GDM1 (cell line): ENCODE results near the gene RLN3.
"Not testable (repeated sequence)": the region's sequence is repeated elsewhere in the genome, so short reads cannot be mapped to it uniquely, and the experiment has no call there.

Experiments
- DNase-seq: peaks from one replicate; lab custom pipeline; 2025; lab: John Stamatoyannopoulos, UW

The RLN3 gene

DNA sequence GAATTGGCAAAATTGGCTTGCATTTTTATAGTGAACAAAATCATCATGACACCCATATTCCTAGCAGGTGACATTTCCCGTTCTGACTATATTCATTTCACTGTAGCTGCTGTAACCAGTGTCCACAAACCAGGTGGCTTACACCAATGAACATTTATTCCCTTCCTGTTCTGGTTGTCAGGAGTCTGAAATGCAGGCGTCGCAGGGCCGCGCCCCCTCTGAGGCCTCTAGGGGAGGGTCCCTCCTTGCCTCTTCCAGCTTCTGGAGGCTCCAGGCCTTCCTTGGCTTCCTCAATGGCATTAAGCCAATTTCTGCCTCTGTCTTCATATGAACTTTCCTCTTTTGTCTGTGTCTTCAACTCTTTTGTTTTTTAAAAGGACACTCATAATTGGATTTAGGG, 6.5 kb upstream of the RLN3 start:
- peak; percentile 17 for DNase-seq

DNA sequence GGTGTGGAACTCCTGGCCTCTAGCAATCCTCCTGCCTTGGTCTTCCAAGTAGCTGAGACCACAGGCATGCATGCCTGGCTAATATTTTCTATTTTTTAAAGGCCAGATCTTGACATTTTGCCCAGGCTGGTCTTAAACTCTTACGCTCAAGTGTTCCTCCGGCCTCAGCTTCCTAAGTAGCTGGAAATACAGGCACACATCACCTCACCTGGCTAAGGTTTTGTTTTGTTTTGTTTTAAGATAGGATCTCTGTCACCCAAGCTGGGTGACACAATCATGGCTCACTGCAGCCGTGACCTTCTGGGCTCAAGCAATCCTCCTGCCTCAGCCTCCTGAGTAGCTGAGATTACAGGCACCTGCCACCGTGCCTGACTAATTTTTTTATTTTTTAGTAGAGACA, 5.5 kb upstream of the RLN3 start:
- DNase-seq: no peak

DNA sequence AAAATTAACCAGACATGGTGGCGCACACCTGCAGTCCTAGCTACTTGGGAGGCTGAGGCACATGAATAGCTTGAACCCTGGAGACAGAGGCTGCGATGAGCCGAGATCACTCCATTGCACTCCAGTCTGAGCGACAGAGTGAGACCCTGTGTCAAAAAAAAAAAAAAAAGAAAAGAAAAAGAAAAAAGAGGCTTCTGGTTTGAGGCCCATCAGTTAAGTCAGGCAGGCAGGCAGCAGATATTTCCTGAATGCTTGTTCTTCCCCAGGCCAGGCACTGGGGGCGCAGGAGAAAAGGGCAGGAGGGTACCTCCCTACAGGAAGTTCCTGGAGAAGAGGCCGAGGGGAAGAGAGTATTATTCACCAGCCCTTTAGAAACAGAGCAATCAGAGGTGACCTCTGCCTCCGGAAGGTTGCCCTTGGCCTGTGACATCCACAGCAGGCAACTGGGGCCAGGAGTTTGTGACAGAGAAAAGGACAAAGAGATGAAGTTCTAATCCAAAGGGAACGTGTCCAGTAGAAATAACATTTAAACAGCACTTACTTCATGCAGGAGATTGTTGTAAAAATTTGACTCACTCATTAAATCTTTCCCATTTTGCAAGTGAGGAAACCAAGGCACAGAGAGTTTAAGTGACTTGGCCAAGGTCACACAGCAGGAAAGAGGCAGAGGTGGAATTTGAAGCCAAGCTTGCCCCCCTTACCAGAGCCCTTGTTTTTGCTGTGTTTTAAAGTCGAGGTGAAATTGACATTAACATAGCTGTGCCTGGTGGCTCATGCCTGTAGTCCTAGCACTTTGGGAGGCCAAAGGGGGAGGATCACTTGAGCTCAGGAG, 4.3 kb upstream of the RLN3 start:
- DNase-seq: peak; percentile 68

DNA sequence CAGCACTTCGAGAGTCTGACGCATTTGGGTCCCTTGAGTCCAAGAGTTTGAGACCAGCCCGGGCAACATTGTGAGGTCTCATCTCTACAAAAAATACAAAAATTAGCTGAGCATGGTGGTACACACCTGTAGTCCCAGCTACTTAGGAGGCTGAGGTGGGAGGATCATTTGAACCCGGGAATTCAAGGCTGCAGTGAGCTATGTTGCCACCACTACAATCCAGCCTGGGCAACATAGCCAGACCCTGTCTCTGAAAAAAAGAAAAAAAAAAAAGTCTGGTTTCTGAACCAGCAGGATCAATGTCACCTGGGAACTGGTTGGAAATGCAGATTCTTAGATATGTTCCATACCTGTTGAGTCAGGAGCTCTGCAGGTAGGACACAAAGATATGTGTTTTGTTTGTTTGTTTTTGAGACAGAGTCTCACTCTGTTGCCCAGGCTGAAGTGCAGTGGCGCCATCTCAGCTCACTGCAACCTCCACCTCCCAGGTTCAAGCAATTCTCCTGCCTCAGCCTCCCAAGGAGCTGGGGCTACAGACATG, 1.2 kb upstream of the RLN3 start:
- DNase-seq: not testable (repeated sequence)

DNA sequence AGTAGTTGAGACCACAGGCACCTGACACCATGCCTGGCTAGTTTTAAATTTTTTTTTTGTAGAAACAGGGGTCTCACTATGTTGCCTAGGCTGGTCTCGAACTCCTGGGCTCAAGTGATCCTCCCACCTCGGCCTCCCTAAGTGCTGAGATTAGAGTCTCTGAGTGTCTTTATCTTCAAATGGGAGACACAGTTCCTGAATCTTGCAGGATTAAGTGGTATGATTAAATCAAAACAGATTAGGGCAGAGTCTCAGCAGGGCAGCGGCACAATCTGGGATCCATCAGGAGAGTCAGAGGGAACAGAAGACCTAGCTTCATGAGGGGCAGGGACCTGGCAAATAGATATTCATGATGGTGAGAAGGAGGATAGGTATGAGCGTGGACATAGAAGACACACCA, 953 bp downstream of the RLN3 start:
- no peak for DNase-seq

DNA sequence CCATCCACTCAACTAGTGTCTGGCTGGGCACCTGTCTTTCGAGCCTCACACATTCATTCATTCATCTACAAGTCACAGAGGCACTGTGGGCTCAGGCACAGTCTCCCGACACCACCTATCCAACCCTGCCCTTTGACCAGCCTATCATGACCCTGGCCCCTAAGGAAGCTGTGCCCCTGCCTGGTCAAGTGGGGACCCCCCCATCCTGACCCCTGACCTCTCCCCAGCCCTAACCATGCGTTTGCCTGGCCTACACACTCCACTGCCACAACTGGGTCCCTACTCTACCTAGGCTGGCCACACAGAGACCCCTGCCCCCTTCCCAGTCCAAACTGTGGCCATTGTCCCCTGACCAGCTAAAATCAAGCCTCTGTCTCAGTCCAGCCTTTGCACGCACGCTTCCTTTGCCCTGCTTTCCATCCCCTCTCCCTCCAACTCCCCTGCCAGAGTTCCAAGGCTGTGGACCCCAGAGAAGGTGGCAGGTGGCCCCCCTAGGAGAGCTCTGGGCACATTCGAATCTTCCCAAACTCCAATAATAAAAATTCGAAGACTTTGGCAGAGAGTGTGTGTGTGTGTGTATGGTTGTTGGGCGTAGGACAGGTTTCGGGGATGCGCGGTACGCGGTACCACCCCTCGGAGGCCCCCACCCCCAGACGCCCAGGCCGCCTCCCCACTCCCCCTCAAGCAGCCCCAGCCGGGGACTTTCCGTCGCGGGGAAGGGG, 3.2 kb downstream of the RLN3 start:
- no peak for DNase-seq

DNA sequence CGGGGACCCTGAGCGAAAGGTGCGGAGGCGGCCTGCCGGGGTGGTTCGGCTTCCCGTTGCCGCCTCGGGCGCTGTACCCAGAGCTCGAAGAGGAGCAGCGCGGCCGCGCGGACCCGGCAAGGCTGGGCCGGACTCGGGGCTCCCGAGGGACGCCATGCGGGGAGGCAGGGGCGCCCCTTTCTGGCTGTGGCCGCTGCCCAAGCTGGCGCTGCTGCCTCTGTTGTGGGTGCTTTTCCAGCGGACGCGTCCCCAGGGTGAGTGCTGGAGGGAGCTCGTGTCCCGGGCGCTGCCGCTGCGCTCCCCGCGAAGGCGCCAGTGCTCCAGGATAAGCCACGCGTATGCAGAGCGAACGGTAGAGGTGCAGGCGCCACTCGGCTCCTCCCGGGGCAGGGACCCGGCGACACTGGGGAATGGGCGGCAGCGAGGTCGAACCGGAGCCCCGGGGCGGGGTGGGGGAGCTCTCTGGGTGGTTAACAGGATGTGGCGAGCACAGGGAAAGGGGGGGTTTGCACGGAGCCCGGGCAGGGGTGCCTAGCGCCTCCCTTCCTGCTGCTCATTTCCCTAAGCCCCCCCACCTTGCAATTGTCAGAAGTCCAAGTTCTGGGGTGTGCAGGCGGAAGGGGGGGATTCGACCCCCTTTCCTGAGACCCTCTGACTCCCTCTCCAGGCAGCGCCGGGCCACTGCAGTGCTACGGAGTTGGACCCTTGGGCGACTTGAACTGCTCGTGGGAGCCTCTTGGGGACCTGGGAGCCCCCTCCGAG, 4.0 kb downstream of the RLN3 start, which contains the start of gene IL27RA:
Gene IL27RA (plus strand): TSS at position 44 of the 762 bp plus-strand sequence. CDS start 111 bp downstream, at position 155.
- peak; percentile 81 for DNase-seq

DNA sequence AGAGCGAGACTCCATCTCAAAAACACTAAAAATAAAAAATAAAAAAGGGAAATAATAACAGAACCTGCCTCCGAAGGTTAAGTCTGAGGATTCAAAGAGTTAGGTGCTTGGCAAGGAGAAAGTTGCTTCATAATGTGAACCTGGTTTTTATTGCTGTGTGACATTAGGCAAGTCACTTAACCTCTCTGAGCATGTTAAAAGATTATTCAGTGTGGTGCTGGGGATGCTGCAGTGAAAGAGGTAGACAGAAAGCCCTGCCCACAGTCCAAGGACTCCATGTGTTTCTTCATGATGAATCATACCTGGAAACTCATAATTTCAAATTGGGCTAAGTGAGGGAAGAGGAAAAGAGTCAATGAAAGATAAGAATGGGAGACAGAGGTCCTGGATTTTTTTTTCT, 6.0 kb downstream of the RLN3 start:
- no peak for DNase-seq

DNA sequence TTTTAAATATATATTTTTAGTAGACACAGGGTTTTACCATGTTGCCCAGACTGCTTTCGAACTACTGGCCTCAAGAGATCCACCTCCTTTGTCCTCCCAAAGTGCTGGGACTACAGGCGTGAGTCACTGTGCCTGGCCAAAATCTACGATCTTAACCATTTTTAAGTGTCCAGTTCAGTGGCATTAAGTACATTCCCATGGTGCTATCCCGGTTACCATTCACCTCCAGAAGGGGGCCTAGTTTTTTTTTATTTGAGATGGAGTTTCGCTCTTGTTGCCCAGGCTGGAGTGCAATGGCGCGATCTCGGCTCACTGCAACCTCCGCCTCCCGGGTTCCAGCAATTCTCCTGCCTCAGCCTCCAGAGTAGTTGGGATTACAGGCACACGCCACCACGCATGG, 7.2 kb downstream of the RLN3 start:
- DNase-seq: not testable (repeated sequence)

DNA sequence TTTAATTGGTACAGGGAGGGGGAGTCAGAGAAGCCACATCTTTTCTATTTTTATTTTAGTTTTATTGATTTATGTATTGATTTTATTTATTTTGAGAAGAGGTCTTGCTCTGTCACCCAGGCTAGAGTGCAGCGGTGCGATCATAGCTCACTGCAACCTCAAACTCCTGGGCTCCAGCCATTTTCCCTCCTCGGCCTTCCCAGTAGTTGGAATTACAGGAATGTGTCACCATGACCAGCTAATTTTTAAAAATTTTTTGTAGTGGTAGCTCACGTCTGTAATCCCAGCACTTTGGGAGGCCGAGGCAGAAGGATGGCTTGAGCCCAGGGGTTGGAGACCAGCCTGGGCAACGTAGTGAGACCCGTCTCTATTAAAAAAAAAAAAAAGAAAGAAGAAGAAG, 7.8 kb downstream of the RLN3 start:
- no peak for DNase-seq

DNA sequence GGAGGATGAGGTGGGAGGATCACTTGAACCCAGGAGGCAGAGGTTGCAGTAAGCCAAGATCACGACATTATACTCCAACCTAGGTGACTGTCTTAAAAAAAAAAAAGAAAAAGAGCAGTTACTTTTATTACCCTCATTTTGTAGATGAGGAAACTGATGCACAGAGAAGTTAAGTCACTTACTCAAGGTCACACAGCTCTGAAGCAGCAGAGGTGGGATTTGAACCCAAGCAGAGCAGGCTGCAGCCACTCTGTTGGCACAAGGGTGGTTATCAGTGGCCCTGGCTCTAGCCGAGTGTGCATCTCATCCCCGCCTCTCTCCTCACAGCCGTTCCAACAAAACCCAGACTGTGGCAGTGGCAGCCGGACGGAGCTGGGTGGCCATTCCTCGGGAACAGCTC, 11.2 kb downstream of the RLN3 start:
- DNase-seq: no peak

DNA sequence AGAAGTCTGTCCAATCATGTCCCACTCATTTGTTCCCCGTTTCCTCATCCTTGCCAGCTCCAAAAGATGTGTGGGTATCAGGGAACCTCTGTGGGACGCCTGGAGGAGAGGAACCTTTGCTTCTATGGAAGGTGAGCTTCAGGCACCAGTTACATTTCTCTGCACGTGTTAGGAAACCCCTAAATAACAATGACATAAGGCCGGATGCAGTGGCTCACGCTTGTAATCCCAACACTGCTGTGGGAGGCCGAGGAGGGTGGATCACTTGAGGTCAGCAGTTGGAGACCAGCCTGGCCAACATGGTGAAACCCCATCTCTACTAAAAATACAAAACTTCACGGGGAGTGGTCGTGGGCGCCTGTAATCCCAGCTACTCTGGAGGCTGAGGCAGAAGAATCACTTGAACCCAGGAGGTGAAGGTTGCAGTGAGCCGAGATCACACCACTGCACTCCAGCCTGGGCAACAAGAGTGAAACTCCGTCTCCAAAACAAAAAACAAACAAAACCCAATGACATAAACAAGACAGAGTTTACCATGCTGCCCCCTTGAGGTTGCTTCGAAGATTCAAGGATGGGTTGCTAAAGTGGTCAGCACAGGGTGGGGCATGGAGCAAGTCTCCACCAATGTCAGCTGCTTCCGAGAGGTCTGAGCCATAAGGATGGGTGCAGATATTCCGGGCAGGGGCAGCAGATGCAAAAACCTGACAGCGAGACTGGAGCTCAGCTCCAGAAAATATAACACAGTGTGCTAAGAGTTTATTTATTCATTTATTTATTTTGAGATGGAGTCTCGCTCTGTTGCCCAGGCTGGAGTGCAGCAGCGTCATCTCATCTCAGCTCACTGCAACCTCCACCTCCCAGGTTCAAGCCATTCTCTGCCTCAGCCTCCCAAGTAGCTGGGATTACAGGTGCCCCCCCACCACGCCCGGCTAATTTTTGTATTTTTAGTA, 15.0 kb downstream of the RLN3 start:
- not testable (repeated sequence) for DNase-seq

DNA sequence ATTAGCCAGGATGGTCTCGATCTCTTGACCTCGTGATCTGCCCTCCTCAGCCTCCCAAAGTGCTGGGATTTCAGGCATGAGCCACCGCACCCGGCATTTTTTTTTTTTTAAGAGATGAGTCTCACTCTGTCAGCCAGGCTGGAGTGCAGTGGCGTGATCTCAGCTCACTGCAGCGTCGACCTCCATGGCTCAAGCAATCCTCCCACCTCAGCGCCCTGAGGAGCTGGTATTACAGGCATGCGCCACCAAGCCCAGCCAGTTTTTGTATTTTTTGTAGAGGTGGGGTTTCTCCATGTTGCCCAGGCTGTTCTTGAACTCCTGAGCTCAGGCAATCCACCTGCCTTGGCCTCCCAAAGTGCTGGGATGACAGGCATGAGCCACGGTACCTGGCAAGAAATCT, 19.9 kb downstream of the RLN3 start:
- not testable (repeated sequence) for DNase-seq

DNA sequence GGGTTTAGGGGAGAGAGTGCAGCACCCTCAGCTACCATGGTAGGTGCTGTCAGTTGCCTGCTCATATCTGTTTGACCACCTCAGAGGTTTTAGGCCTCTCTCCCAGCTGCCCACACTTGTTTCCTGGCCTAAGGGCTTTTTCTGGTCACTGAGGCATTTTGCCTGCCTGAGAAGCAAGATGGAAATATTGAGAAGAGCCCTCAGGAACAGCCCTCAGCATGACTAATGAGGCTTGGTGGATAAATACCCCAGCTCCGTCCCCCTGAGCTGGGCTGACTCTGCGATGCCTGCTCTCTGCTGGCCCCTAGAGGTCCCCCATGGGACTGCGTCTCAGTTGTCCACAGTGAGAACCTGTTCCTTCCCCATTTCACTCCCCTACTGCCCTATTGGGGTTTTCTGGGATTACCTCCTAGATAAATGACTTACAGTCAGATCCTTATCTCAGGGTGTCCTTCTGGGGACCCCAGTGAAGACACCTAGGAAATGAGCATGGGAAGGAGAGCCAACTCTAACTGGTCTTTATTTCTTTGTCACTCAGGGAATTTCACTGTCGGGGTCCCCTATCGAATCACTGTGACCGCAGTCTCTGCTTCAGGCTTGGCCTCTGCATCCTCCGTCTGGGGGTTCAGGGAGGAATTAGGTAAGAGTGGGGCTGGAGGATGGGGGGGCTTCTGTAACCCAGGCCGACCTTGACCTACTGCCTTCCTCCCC, 20.6 kb downstream of the RLN3 start:
- DNase-seq: peak; percentile 22

DNA sequence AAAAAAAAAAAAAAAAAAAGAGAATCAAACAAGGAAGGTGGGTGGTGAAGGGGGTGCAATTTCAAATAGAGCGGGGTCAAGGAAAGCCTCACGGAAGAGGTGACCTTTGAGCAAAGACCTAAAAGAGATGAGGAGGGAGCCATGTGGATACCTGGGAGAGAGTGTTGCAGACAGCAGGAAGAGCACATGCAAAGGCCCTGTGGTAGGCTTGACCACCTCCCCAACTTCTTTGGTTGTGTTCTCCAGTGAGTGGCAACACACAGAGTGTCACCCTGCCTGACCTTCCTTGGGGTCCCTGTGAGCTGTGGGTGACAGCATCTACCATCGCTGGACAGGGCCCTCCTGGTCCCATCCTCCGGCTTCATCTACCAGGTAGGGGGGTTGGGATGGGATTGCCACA, 22.6 kb downstream of the RLN3 start:
- DNase-seq: no peak

DNA sequence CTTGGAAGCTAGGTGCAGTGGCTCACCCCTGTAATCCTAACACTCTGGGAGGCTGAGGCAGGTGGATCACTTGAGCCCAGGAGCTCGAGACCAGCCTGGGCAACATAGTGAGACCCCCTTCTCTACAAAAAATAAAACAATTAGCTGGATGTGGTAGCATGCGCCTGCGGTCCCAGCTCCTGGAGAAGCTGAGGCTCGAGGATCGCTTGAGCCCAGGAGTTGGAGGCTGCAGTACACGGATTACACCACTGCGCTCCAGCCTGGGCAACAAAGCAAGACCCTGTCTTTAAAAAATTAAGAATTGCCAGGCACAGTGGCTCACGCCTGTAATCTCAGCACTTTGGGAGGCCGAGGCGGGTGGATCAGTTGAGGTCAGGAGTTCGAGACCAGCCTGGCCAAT, 23.0 kb downstream of the RLN3 start:
- DNase-seq: not testable (repeated sequence)

DNA sequence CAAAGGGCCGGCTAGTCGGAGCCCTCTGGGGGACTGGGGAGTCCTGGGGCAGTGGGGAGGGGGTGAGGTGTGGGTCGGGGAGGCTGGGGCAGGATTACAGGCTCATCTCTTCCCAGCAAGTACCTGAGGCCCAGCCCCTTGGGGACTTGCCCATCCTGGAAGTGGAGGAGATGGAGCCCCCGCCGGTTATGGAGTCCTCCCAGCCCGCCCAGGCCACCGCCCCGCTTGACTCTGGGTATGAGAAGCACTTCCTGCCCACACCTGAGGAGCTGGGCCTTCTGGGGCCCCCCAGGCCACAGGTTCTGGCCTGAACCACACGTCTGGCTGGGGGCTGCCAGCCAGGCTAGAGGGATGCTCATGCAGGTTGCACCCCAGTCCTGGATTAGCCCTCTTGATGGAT, 24.0 kb downstream of the RLN3 start:
- DNase-seq: no peak

DNA sequence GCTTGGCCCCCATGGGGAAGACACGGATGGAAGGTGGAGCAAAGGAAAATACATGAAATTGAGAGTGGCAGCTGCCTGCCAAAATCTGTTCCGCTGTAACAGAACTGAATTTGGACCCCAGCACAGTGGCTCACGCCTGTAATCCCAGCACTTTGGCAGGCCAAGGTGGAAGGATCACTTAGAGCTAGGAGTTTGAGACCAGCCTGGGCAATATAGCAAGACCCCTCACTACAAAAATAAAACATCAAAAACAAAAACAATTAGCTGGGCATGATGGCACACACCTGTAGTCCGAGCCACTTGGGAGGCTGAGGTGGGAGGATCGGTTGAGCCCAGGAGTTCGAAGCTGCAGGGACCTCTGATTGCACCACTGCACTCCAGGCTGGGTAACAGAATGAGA, 24.5 kb downstream of the RLN3 start:
- DNase-seq: no peak

DNA sequence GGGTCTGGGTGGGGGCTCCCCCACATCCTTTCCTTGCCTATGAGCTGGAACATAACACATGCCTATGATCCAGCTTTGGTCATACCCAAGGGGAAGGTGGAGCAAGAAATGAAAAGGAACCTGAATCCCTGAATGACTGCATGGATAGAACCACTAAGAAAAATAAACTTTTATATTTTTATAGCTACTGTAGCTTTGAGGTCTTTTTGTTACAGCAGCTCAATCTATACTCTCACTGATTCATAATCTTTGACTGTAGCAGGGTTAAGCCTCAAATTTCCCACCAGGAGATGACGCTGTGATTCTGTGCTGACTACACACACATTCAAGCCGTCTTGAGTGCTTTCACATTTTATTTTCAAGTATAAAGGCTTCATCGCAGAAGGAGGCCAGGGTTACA, 25.1 kb downstream of the RLN3 start:
- DNase-seq: no peak

DNA sequence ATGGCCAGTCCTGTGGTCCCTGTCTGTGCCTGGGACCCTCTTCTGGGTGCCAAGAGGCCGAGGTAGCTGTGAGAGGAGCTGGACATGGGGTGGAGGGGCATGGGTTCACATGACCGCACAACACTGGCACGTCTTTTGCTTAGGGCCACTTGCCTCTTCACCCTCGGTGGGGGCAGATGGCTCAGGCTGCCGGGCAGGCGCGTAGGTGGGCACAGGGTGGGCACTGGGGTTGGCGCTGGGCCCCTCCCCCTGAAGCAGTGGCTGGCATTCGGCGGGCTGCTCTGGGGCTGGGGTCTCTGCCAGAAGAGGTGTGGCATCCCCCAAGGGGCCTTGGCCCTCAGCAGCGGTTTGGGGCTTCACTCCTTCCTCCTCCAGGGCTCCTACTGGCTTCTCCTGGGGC, 25.6 kb downstream of the RLN3 start:
- no peak for DNase-seq

DNA sequence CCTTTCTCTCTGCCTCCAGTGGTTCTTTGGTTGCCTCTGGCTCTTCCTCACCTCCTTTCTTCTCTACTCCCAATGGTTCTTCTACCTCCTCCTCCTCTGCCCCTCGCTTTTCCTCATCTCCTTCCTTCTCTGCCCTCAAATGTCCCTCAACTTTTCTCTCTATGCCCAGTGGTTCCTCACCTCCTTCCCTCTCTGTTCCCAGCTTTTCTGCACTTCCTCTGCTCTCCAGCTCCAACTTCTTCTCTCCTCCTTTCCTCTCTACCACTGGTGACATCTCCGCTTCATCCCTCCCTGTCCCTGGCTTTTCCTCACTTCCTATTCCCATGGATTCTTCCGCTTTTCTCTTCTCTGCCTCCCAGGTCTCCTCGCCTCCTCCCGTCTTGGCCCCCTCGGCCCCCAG, 26.2 kb downstream of the RLN3 start:
- DNase-seq: no peak
